NCI-H2081 (cell line): ENCODE measurements around the gene JAK2.

Experiments used
- DNase-seq, 2 experiments: peaks; one replicate each; lab custom pipeline; 2025; lab: John Stamatoyannopoulos, UW

The JAK2 gene

DNA sequence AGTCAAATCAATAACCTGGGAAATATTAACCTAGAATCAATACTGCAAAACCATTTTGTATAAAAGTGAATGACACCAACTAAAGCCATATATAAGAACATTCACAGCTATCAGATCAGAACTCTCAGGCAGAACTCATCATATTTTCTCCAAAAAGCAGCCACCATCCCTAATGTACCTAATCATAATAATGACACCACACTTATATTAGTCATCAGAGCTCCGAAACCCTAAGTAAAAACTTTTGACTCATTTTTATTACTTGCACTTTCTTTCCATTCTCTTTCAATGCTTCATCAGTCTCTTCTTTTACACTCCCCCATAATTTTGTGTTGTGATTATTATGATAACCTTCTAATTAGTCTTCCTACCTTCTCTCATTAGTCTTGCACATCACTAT is 155.1 kb downstream of the JAK2 start:
- no peak for DNase-seq

- no peak for DNase-seq
These were observed 159.1 kb downstream of the JAK2 start for GRCh38 chr9:5144217-5144616.

DNA sequence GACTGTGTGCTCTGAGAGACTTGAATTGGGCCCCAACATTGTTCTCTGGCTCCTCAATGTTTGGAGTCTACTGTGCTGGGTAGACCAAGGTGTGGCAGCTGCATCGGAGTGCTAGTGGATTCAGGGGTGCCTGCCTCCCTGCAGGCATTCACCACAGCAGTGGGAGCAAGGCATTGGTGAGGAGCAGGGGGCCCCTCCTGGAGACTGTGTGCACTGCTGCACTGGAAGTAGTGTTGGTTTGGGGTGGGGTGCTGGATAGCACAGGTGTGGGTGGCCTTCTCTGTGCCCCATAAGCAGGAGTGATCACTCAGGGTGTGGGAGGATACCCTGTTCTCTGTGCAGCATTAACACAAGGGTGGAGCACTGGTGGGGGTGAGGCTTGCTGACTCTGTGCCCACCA is 161.2 kb downstream of the JAK2 start:
- DNase-seq, result no peak
